GM11168 (cell line): ENCODE results near the gene SERINC5.

Experiments
- in situ Hi-C: fragments of 300-500 bp; cut with MboI; formaldehyde crosslinking; loops from one replicate; pipeline ENCODE4 v1.12.0; 2022; ENCODE audit warnings: low sequenced_read_pairs; ENCODE audit not compliant: unreplicated experiment

SERINC5 gene

DNA sequence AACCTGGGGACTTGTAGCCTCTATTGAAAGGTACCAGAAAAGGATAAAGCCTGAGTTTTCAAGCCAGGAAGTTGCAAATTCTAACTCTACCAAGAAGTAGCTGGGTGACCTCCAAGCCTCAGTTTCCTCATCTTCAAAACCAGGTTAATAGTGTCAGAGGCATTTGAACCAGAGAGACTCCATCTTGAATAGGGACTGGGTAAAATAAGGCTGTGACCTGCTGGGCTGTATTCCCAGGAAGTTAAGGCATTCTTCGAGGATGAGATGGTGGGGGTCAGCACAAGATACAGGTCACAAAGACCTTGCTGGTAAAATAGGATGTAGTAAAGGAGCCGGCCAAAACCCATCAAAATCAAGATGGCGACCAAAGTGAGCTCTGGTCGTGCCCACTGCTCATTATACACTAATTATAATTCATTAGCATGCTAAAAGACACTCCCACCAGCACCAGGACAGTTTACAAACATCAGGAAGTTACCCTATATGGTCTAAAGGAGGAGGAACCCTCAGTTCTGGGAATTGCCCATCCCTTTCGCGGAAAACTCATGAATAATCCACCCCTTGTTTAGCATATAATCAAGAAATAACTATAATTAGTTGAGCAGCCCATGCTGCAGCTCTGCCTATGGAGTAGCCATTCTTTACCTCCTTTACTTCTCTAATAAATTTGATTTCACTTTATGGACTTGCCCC, 3.8 kb upstream of the SERINC5 start:
- in situ Hi-C loops = no loop called here

DNA sequence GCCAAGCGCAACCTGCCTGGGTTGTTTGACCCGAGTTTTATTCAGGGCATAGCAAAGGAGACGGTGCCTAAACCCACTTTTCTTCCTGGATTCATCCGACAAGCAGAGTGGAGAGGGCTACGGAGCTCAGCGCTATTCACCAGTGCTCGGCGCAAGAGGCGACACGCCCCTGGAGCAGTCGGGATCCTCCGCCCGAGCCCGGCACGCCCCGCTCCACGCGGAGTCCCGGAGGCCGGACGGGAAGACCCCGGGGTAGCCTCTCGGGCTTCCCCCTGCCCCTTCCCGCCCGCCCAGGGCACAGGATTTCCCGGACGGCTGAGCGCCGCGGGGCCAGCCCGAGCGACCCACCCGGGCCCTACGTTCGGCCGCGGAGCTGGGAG, 427 bp downstream of the SERINC5 start:
- in situ Hi-C loops = no loop called here

DNA sequence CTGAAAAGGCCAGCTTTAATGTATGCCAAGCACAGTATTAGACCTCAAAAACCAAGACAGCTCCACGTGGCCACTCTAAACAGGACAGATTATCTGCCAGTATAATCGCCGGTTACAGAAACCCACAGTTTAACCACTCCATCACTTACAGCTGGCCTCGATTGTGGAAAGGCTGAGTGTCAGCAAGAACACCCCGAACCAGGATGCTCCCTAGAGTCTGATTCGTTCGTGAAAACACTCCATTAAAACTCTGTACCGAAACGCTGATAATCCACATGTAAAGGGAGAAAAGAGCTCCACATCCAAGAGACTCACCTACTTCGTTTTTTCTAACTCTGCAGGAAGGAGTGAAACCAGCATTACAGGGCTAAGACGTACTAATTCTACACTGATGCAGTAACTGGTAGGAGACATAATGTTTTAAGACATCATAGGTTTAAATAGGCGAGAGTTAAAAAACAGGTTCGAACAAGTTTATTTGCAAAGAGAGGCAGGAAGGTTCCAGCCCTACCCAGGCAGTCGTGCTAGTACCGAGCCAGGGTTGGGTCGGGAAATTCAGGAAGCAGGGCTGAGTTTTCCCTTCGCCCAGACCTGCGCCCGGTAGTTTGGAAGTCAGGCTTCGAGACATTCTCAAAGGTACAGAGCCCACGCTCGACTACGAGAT, 949 bp downstream of the SERINC5 start:
- in situ Hi-C loops = no loop called here

DNA sequence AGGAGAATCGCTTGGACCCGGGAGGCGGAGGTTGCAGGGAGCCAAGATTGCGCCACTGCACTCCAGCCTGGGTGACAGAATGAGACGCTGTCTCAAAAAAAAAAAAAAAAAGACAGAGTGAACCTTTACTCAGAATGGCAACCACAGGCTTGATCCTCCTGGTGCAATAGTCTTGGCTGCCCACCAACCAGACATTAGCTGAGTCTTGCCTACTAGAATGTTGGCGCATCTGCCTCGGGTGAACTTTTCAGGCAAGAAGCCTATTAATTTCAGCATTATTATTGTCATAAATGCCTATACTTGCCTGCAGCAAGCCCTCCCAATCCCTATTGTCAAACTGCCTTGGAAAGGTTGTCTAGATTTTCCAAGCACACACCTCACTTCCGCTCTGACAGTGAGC, 4.2 kb downstream of the SERINC5 start:
- in situ Hi-C loops = no loop called here

DNA sequence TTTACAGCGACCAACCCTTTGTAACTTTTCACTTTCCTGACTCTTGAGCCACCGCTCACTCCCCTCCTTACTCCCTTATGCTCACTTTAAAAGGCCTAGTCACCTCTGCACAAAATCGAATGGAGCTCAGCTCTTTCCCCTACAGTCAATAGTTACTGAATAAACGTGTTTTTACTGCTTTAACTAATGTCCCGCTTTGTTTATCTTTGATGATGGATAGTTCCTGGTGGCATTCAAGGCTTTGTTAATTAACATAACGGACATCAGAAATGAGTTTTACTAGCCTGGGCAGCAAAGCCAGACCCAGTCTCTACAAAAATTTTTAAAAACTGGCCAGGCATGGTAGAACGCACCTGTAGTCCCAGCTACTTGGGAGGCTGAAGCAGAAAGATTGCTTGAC, 5.0 kb downstream of the SERINC5 start:
- in situ Hi-C loops = no loop called here

DNA sequence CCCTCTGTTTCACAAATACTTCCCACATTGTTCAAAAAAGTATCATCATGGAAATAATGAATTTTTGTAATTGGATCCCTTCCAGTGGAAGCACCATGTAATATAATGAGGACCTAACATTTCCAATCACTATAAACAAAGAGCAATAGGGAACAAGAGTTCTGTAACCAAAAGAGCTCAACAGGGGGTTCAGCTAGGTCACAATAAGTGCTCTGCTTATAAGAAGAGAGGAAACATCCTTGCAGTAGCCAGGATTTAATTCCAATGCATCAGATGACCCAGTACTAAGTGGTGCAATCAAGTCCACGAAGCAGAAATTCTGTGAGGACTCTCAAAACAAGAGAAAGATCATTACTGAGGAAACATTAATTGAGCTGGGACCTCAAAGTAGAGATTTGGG, 5.9 kb downstream of the SERINC5 start:
- in situ Hi-C loops = no loop called here

DNA sequence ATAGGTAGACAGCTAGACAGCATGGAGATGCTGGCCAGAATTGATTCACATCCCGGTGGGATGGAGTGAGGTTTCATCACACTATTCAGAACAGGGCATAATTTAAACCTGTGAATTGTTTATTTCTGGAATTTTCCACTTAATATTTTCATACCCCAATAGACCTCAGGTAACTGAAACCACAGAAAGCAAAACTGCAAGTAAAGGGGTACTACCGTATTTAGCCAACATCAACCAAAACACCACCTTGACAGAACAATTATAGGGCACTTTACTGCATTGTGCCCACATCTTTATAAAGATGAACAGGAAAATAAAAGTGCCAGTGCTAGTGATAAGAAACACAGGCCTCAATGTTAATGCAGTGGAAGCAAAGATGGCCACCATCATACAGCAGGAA, 7.5 kb downstream of the SERINC5 start:
- in situ Hi-C loops = no loop called here

DNA sequence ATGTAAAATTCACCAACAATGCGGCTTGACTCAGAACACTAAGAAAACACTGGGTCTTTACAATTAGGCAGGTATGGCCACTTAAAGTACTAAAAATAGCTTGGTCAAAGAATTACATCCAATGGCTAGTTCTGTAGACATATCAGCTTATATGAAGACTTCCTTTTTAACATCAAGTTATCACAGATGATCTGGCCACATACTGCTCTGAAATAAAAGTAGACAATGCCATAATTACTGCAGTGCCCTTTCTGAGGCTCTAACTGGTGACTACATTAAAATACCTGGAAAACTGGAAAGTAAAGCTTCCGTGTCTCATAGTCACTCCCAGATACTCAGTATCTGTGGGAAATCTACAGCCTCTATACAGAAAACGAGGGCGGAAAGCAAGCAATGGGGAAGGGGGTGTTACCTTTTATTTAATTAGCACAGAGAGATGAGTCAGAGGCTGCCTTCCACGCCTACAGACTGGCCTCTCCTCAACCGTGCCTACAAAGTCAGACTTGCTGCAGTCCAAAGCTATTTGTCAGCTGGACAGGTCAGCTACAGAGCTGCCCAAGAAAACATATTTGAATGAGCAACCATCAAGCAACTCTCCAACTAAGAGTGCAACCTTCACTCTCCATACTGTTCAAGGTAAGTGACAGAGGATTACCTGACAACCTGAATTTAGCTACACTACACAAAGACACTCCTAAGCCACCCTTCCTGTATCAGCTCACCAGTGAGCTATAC, 8.7 kb downstream of the SERINC5 start:
- in situ Hi-C loops = no loop called here

DNA sequence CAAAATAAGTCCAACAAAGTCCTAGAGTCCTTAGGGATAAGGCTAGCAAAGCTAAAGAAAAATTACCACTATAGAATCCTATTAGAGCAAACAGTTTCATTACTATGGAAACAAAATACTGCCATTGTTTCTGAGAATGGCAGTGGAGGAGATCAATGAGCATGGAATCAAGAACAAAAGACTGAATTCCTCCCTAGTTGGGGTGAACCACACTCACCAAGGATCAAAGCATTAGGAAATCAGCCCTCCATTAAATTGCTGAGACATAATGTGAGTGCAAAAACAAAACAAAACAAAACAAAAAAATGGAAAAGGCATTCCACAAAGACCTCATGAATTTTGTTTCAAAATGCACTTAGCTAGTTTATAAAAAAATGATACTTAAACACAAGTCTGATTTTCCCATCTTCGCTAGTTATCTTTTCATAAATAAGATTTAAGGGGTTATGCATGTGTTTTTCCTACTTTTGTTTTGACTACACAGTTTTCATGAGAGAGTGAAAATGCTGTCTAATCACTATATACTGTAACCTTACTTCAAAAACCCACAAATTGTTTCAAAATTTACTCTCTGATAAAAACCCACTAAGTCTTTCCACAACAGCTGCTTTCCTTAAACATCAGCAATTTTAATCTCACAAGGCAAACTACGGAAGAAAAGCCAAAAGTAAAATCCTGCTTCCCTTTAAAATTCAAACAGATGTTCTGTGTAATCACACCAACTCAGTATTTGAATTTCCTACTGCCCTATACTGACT, 9.7 kb downstream of the SERINC5 start:
- in situ Hi-C loops = no loop called here

DNA sequence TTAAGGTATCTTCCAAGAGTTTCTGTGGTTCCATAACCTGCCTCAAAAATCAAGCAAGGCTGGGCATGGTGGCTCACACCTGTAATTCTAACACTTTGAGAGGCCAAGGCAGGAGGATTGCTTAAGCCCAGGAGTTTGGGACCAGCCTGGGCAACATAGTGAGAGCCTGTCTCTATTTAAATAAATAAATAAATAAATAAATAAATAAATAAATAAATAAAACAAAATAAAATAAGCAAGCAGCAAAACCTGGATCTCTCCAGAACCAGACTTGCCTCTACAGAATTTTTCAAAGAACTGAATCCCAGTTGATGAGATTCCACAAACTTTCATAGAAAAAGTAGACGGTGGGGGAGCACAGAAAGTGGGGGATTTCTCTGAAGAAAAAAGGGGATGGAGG, 12.3 kb downstream of the SERINC5 start:
- in situ Hi-C loops = no loop called here

DNA sequence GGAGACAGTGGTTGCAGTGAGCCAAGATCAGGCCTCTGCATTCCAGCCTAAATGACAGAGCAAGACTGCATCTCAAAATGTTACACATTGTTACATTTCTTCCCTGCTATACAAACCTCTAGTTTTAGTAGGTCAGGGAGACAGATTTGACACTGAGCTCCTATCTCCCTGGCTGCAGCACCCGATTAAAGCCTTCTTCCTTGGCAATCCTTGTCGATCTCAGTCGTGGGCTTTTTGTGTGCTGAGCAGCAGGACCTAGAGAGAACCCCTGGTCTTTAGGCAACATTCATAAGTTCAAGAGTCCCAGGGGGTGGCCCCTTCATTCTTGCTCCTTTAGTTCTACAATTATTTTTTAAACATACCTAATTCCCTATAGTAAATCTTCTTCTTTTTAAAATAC, 13.0 kb downstream of the SERINC5 start:
- in situ Hi-C loops = no loop called here

DNA sequence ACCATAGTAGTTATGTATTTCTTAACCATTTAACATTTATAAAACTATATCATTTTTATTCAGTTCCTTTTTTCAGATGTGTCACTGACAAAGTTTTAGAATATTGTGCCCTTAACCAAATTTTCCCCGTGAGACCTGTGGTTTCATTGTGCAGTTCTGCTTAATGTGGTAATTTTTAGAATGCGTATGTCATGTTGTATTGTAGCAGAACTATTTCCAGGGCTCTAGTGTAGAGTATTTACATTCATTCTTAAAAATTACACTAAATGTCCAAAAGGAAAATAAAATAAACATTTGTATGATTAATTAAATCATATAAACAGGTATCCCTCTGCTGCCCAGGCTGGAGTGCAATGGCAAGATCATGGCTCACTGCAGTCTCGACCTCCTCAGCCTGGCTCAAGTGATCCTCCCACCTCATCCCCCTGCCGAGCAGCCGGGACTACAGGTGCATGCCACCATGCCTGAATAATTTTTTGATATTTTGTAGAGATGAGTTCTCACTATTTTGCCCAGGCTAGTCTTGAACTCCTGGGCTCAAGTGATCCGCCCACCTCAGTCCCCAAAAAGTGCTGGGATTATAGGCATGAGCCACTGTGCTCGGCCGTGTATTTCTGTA, 15.4 kb downstream of the SERINC5 start:
- in situ Hi-C loops = no loop called here

DNA sequence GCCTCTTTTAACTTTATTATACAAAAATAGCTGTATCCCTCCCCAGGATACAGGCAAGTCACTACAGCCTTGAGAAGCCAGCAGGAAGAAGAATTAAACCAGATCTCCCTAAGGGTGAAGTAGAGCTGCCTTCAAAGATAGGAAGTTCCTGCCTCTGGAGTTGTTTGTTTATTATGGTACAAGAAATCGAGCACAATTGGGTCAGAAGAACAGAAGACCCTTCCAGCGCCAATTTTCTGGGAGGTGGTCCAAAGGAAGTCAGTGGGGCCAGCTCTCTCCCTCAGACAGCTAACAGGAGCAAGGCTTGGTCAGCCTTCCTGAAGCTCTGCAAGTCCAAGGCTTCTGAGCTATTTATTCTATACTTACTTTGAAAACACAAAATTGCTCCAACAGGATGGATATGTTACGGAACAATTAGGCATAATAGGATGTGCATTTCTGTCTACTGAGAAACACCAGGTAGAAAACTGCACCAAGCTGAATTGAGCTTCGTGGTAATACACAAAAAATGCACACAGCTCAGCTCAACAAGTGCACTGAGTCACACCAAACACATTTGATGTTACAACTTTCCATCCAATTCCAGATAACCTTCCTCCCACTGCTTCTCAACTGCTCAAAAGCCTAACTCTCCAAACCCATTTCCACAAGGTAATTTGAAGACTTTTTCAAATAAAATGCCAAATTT, 16.0 kb downstream of the SERINC5 start:
- in situ Hi-C loops = no loop called here

DNA sequence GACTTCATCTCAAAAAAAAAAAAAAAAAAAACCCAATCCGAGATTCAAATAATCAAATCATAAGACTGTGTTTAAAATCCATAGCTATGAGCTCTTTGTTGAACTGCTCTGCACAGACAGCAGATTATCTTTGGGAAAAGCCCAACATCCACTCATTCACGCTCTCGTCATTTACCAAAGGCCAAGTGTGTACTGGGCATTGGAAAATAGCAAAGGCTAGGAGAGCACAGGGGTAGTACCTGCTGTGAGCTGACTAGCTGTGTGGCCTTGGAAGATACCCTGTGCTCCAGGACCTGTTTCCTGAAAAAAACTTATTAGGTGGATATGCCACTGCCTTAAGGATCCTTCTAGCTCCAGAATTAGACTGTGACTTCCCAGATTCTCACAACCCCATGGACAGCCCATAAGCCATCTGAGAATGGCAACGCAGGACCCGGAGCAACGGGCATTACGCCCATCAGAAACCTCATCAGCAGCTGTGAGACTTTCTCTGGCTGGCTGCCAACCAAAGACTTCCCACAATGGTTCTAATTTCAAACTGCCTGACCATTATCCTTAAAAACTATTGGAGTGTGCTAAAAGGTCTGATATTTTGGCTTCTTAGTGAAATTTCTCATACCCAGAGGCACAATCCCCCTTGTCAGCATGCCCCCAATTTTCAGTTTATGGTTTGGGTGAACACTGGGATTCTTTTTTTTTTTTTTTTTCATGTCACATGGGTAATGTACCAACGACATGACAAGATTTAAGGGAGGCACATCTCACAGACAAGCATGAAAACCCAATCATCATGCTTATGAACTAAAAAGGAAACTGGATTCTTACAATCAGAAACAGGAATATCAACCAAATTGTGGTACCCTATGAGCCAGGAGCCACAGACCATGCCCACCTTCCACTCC, 16.8 kb downstream of the SERINC5 start:
- in situ Hi-C loops = no loop called here

DNA sequence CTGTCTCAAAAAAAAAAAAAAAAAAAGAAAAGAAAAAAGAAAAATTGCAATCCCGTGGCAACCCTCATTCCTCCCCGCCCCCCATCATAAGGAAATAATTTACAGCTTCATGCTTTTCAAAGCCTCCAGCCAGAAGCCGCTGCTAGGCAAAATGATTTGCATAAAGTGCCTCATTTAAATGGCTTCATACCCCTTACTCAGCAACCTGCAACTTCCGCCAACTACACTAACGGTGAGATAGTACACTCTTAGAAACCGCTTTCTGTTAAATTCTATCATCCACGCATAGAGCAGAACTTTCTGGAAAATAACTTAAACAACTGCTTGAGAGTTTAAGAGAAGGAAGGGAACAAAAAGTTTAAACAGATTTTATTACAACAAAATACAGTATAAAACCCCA, 17.8 kb downstream of the SERINC5 start:
- in situ Hi-C loops = no loop called here

DNA sequence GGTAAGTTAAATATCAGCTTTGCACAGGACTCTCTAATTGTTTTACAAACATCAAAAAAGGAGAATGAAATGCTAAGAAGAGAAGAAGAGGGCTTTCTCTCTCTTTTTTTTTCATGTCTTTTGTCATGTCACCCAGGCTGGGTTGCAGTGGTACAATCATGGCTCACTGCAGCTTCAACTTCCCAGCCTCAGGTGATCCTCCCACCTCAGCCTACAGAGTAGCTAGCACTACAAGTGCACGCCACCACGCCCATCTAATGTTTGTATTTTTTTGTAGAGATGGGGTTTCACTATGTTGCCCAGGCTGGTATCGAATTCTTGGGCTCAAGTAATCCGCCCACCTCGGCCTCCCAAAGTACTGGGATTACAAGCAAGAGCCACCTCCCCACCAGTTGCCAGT, 18.6 kb downstream of the SERINC5 start:
- in situ Hi-C loops = no loop called here

DNA sequence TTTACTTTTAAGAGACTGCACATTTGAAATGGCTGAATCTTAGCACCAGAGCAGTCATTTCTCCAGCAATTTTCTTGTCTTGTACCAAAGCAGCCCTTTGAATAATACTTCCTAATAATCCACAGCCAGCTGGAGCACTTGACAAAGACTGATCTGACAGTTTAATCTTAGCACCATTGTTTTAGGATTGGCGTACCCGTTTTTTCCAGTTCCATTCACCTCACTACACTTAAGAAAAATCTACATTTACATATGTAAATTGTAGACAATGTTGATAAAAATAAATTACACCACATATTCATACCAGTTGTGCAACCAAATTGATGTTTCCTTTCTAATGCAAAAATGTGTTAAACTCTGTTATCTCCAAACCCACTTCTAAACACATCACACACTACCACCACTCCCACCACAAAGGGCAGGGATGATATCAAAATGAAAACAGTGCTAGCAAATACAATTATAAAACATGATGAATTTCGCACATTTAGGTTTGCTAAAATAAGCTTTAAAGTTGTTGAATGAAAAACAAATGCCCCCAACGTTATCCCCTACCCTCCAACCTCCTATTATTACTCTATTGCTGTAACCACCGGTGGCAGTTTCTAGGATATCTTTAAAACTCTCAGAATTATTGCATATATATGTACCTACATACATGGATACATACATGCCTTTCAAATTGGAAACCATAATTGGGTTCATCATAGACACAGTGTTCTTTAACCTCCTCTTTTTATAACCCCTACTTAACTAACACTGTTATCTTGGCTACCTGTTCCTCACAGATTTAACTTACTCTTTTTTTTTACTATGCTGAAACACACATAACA, 21.5 kb downstream of the SERINC5 start:
- in situ Hi-C loops = no loop called here

DNA sequence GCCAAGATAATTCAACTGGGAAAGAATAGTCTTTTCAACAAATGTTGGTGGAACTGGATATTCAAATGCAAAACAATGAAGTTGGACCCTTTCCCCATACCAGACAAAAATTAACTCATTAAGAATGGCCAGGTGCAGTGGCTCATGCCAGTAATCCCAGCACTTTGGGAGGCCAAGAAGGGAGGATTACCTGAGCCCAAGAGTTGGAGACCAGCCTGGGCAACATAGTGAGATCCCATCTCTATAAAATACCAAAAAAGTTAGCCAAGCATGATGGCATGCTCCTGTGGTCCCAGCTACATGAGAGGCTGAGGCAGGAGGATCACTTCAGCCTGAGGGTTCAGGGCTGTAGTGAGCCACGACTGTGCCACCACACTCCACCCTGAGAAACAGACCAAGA, 24.2 kb downstream of the SERINC5 start:
- in situ Hi-C loops = no loop called here
